T47D (cell line): ENCODE data around the gene CCDC137.

ENCODE experiments used
- DNase-seq, 2 experiments: peaks; one replicate each; pipeline versions ENCODE4 v3.0.0 to v3.0.0-alpha.2; 2011 to 2012; ENCODE audit warnings: low read depth in 1 of 2, low spot score in 1 of 2
- JUND ChIP-seq: IDR thresholded peaks from 2 replicates; pipeline ENCODE4 v1.6.1; 2012; ENCODE audit warnings: low read depth
- in situ Hi-C: cut with HindIII; loops from 2 replicates; pipeline ENCODE4 v1.10.0; 2016; ENCODE audit warnings: low sequenced_read_pairs, low pct_unique_long_range_greater_than_20kb

Gene CCDC137

GRCh38 chr17:81690549-81690948, 24.0 kb downstream of the CCDC137 start:
- DNase-seq: no peak
- in situ Hi-C loops: no loop called here
- TF ChIP-seq JUND: no peak

- in situ Hi-C loops: no loop called here
- no peak for DNase-seq
- no peak for TF ChIP-seq JUND
Observed at GRCh38 chr17:81691196-81691595, 24.7 kb downstream of the CCDC137 start.

GRCh38 chr17:81691608-81692007, 25.1 kb downstream of the CCDC137 start:
- TF ChIP-seq JUND: no peak
- DNase-seq: no peak
- in situ Hi-C loops: no loop called here

GRCh38 chr17:81693509-81694210, 27.1 kb downstream of the CCDC137 start:
- no peak for TF ChIP-seq JUND
- in situ Hi-C loops: no loop called here
- no peak for DNase-seq

GRCh38 chr17:81694810-81695209, 28.3 kb downstream of the CCDC137 start:
- in situ Hi-C loops: no loop called here
- TF ChIP-seq JUND: no peak
- no peak for DNase-seq

- DNase-seq: no peak
- in situ Hi-C loops: no loop called here
- TF ChIP-seq JUND: no peak
Observed at GRCh38 chr17:81695211-81695610, 28.7 kb downstream of the CCDC137 start.

GRCh38 chr17:81695801-81696200, 29.3 kb downstream of the CCDC137 start:
- no peak for DNase-seq
- no peak for TF ChIP-seq JUND
- in situ Hi-C loops: no loop called here

GRCh38 chr17:81696218-81696941, 29.8 kb downstream of the CCDC137 start:
- in situ Hi-C loops: no loop called here
- TF ChIP-seq JUND: no peak
- no peak for DNase-seq

GRCh38 chr17:81697261-81698044, 30.9 kb downstream of the CCDC137 start:
- in situ Hi-C loops: no loop called here
- DNase-seq: no peak
- no peak for TF ChIP-seq JUND

GRCh38 chr17:81700353-81701287, 34.1 kb downstream of the CCDC137 start:
- DNase-seq: no peak
- no peak for TF ChIP-seq JUND
- in situ Hi-C loops: no loop called here

GRCh38 chr17:81701288-81702071, 34.9 kb downstream of the CCDC137 start:
- DNase-seq: no peak
- no peak for TF ChIP-seq JUND
- in situ Hi-C loops: no loop called here
